Panc1 (cell line): ENCODE results near the gene DSCAML1. TPM values are rescaled to one million over a fixed set of nuclear protein-coding genes. Genes with fewer than 3 reads are reported as not detected.

Experiments used
- ATAC-seq: fragments of 200-7000 bp; cut with Tn5 transposase; 2 replicates; pipeline ENCODE4 v1.9.1; 2020; ENCODE audit warnings: mild to moderate bottlenecking, moderate library complexity
- BruUV-seq: library from RNA; stranded (reverse); fragments of 400-500 nt; replicated peaks from 2 replicates; lab custom pipeline; 2021; lab: Mats Ljungman, UMichigan
- CTCF ChIA-PET: fragments of 300-600 bp; sonication (Branson Sonifier 250); formaldehyde crosslinking; loops from one replicate; lab custom pipeline; 2022; ENCODE audit warnings: antibody characterized with exemption; lab: Charles Lee
- POLR2A ChIA-PET: fragments of 300-600 bp; sonication (Branson Sonifier 250); formaldehyde crosslinking; loops from one replicate; lab custom pipeline; 2022; ENCODE audit warnings: antibody characterized with exemption; lab: Charles Lee
- DNase-seq: peaks from one replicate; pipeline ENCODE4 v3.0.0-alpha.2; 2010; ENCODE audit warnings: low read depth, low spot score
- H3K27ac ChIP-seq: 2 replicates; pipeline ENCODE4 v1.5.1; 2011; ENCODE audit warnings: mild to moderate bottlenecking, low read length, inconsistent platforms
- H3K27me3 ChIP-seq: fragments of 200-500 bp; sonication (Bioruptor generic); 2 replicates; pipeline ENCODE4 v1.6.0; 2014; ENCODE audit warnings: low read length, inconsistent platforms; ENCODE audit not compliant: control insufficient read depth, insufficient read depth
- H3K36me3 ChIP-seq: fragments of 200-500 bp; sonication (Bioruptor generic); 2 replicates; pipeline ENCODE4 v1.5.1; 2014; ENCODE audit warnings: inconsistent platforms, mild to moderate bottlenecking, low read length, moderate library complexity; ENCODE audit not compliant: control insufficient read depth, insufficient read depth
- H3K4me1 ChIP-seq: 2 replicates; pipeline ENCODE4 v1.5.1; 2011; ENCODE audit warnings: inconsistent platforms, mild to moderate bottlenecking, low read length, moderate library complexity; ENCODE audit not compliant: control insufficient read depth, insufficient read depth
- H3K4me3 ChIP-seq, 2 experiments: 2 replicates each; pipeline ENCODE4 v1.5.1; 2011 to 2012; ENCODE audit warnings: low read depth in 2 of 2, low read length in 2 of 2, mild to moderate bottlenecking in 2 of 2, inconsistent platforms in 1 of 2, moderate library complexity in 1 of 2
- H3K9me3 ChIP-seq: fragments of 200-500 bp; sonication (Bioruptor generic); 2 replicates; pipeline ENCODE4 v1.5.1; 2014; ENCODE audit warnings: low read depth, mild to moderate bottlenecking, inconsistent platforms, low read length, moderate library complexity; ENCODE audit not compliant: control insufficient read depth, insufficient read depth
- POLR2AphosphoS5 ChIP-seq: IDR thresholded peaks from 2 replicates; pipeline ENCODE4 v1.6.1; 2012; ENCODE audit warnings: mild to moderate bottlenecking, low read depth, low read length, moderate library complexity
- SIN3A ChIP-seq: IDR thresholded peaks from 2 replicates; pipeline ENCODE4 v1.6.1; 2012; ENCODE audit warnings: low read depth, mild to moderate bottlenecking, low read length, moderate library complexity, borderline replicate concordance; ENCODE audit not compliant: insufficient read depth
- TCF7L2 ChIP-seq: IDR thresholded peaks from 2 replicates; pipeline ENCODE4 v1.6.1; 2011; ENCODE audit warnings: mild to moderate bottlenecking, low read depth, low read length, inconsistent platforms
- in situ Hi-C: cut with HindIII; loops from 2 replicates; pipeline ENCODE4 v1.10.0; 2016; ENCODE audit warnings: low sequenced_read_pairs, low pct_unique_long_range_greater_than_20kb
- intact Hi-C: fragments of 100-400 bp; cut with micrococcal nuclease; formaldehyde crosslinking; loops from one replicate; pipeline ENCODE4 v1.10.0; 2022; ENCODE audit not compliant: unreplicated experiment
- total RNA-seq: library from RNA; stranded (reverse); gene quantifications from one replicate; pipeline ENCODE4 v1.2.1, GENCODE V29; 2021; ENCODE audit not compliant: unreplicated experiment
- TF ChIP-seq, protein P1 (sequence below), 2 experiments: IDR thresholded peaks; 2 replicates each; pipeline ENCODE4 v1.6.1; 2011 to 2012; ENCODE audit warnings: low read depth in 2 of 2, control low read depth in 1 of 2, low read length in 1 of 2, mild to moderate bottlenecking in 1 of 2, moderate library complexity in 1 of 2; ENCODE audit not compliant: insufficient read depth in 1 of 2
- TF ChIP-seq, protein P2 (sequence below): fragments of 450-650 bp; IDR thresholded peaks from 2 replicates; pipeline ENCODE4 v1.5.1; 2017; ENCODE audit warnings: mild to moderate bottlenecking

The DSCAML1 gene
- total RNA-seq, 1 experiment from 2014 or later = 1.6 TPM

DNA sequence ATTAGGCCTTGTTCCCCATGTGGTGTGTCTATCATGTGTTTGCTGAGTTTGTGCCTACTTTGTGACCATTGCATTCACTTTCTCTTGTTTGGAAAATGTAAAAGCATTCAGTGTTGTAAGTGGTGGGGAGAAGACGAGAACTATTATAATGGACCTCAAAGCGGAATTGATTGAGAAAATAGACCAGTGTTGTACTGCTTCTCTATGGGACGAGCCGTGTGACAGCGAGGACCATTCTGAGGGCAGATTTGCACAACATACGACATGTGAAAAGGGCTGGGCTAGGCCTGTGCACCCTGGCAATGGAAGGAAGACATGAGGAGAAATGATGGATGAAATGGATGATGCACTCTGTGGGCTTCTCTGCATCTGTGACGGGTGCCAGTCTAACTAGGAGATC lies 233.5 kb downstream of the DSCAML1 start:
- DNase-seq (no peak), ATAC-seq (no peak)
- TF ChIP-seq, protein P1, sequence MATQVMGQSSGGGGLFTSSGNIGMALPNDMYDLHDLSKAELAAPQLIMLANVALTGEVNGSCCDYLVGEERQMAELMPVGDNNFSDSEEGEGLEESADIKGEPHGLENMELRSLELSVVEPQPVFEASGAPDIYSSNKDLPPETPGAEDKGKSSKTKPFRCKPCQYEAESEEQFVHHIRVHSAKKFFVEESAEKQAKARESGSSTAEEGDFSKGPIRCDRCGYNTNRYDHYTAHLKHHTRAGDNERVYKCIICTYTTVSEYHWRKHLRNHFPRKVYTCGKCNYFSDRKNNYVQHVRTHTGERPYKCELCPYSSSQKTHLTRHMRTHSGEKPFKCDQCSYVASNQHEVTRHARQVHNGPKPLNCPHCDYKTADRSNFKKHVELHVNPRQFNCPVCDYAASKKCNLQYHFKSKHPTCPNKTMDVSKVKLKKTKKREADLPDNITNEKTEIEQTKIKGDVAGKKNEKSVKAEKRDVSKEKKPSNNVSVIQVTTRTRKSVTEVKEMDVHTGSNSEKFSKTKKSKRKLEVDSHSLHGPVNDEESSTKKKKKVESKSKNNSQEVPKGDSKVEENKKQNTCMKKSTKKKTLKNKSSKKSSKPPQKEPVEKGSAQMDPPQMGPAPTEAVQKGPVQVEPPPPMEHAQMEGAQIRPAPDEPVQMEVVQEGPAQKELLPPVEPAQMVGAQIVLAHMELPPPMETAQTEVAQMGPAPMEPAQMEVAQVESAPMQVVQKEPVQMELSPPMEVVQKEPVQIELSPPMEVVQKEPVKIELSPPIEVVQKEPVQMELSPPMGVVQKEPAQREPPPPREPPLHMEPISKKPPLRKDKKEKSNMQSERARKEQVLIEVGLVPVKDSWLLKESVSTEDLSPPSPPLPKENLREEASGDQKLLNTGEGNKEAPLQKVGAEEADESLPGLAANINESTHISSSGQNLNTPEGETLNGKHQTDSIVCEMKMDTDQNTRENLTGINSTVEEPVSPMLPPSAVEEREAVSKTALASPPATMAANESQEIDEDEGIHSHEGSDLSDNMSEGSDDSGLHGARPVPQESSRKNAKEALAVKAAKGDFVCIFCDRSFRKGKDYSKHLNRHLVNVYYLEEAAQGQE (IDR thresholded peaks at IDR 0.05; ENCODE audit: insufficient read depth in 1 of 2, low read depth in 2 of 2, low read length in 1 of 2) = no peak
- no peak for TF ChIP-seq POLR2AphosphoS5
- no peak for TF ChIP-seq TCF7L2
- TF ChIP-seq, protein P2, sequence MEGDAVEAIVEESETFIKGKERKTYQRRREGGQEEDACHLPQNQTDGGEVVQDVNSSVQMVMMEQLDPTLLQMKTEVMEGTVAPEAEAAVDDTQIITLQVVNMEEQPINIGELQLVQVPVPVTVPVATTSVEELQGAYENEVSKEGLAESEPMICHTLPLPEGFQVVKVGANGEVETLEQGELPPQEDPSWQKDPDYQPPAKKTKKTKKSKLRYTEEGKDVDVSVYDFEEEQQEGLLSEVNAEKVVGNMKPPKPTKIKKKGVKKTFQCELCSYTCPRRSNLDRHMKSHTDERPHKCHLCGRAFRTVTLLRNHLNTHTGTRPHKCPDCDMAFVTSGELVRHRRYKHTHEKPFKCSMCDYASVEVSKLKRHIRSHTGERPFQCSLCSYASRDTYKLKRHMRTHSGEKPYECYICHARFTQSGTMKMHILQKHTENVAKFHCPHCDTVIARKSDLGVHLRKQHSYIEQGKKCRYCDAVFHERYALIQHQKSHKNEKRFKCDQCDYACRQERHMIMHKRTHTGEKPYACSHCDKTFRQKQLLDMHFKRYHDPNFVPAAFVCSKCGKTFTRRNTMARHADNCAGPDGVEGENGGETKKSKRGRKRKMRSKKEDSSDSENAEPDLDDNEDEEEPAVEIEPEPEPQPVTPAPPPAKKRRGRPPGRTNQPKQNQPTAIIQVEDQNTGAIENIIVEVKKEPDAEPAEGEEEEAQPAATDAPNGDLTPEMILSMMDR = no peak
- TF ChIP-seq SIN3A = no peak
- Histone ChIP-seq H3K4me3 (no peak overlapping the region), H3K4me1 (no peaks in the 10 kb centered on the region), H3K9me3 (no peaks in the 10 kb centered on the region), H3K27me3 (no peaks in the 10 kb centered on the region; the same call in 1 of the 2 replicates), H3K27ac (no peak overlapping the region), H3K36me3 (no peaks in the 10 kb centered on the region)
- POLR2A ChIA-PET = no interaction called here
- no TSS peak for BruUV-seq
- intact Hi-C loops = no loop called here
- CTCF ChIA-PET = no interaction called here
- in situ Hi-C loops = no loop called here

DNA sequence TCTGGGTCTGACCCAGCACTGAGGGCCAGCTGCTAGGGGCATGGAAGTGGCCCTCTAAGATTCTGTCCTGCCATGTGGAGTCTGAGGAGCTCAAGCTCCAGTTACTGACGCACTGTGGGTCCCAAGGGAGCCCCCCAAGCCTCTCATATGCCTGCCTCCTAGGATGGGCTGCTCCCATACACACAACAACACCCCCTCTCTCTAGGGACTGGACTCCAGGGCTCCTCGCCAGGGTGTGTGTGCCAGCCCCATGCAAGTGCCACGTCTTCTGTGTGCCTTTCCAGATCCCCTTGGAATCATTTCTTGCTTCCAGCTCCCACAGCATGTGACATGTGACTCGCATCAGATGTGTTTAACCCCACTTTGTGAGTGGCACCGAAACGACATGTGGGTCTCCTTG lies 234.9 kb downstream of the DSCAML1 start:
- in situ Hi-C loops (no loop called here), intact Hi-C loops (no loop called here)
- no peak for DNase-seq
- ChIA-PET POLR2A (no interaction called here), CTCF (no interaction called here)
- H3K9me3 ChIP-seq = no peaks in the 10 kb centered on the region
- peaks cover 8% of the 10 kb centered on the region; the same call in 1 of the 2 replicates for H3K27me3 ChIP-seq
- H3K27ac ChIP-seq = no peak overlapping the region
- no peaks in the 10 kb centered on the region for H3K4me1 ChIP-seq
- ATAC-seq = no peak
- BruUV-seq = no TSS peak
- H3K36me3 ChIP-seq = no peaks in the 10 kb centered on the region
- TF ChIP-seq, protein P1 (IDR thresholded peaks at IDR 0.05; ENCODE audit: insufficient read depth in 1 of 2, low read depth in 2 of 2, low read length in 1 of 2) = no peak
- no peak for TF ChIP-seq POLR2AphosphoS5
- no peak overlapping the region for H3K4me3 ChIP-seq
